MM.1S (cell line): ENCODE data around the gene TRAM2.

Experiments used
- DNase-seq: peaks from one replicate; pipeline ENCODE4 v3.0.0-alpha.2; 2015
- H2AFZ ChIP-seq: fragments of 300-600 bp; sonication (generic); 2 replicates; pipeline ENCODE4 v1.6.0; 2016; ENCODE audit warnings: antibody characterized with exemption, low read length
- H3F3A ChIP-seq: fragments of 300-600 bp; sonication (generic); 2 replicates; pipeline ENCODE4 v1.6.1; 2016; ENCODE audit warnings: mild to moderate bottlenecking, antibody characterized with exemption, low read length, moderate library complexity, mixed read lengths; ENCODE audit not compliant: insufficient read depth
- H3K27ac ChIP-seq: fragments of 300-600 bp; sonication (generic); 2 replicates; pipeline ENCODE4 v1.5.1; 2016; ENCODE audit warnings: mild to moderate bottlenecking, low read length
- H3K27me3 ChIP-seq: fragments of 300-600 bp; sonication (generic); replicated peaks from 2 replicates; pipeline ENCODE4 v1.6.0; 2016; ENCODE audit warnings: low read length; ENCODE audit not compliant: insufficient read depth
- H3K36me3 ChIP-seq: fragments of 300-600 bp; sonication (generic); replicated peaks from 2 replicates; pipeline ENCODE4 v1.6.1; 2016; ENCODE audit warnings: mild to moderate bottlenecking, low read length, mixed read lengths; ENCODE audit not compliant: insufficient read depth
- H3K4me1 ChIP-seq: fragments of 300-600 bp; sonication (generic); 2 replicates; pipeline ENCODE4 v1.6.1; 2016; ENCODE audit warnings: low read length, mixed read lengths
- H3K4me2 ChIP-seq: fragments of 300-600 bp; sonication (generic); 2 replicates; pipeline ENCODE4 v1.6.0; 2016; ENCODE audit warnings: low read depth, low read length
- H3K4me3 ChIP-seq: fragments of 300-600 bp; sonication (generic); 2 replicates; pipeline ENCODE4 v1.5.1; 2016; ENCODE audit warnings: low read length, mixed read lengths
- H3K79me2 ChIP-seq: fragments of 300-600 bp; sonication (generic); 2 replicates; pipeline ENCODE4 v1.6.1; 2016; ENCODE audit warnings: mixed run types, low read length, mixed read lengths
- H3K9ac ChIP-seq: fragments of 300-600 bp; sonication (generic); 2 replicates; pipeline ENCODE4 v1.6.1; 2016; ENCODE audit warnings: low read length, mixed read lengths
- H3K9me2 ChIP-seq: fragments of 300-600 bp; sonication (generic); replicated peaks from 2 replicates; pipeline ENCODE4 v1.6.1; 2016; ENCODE audit warnings: mild to moderate bottlenecking, low read length, mixed read lengths; ENCODE audit not compliant: insufficient read depth
- H3K9me3 ChIP-seq: fragments of 300-600 bp; sonication (generic); replicated peaks from 2 replicates; pipeline ENCODE4 v1.6.1; 2016; ENCODE audit warnings: mild to moderate bottlenecking, low read length, mixed read lengths; ENCODE audit not compliant: insufficient read depth
- H4K20me1 ChIP-seq: fragments of 300-600 bp; sonication (generic); 2 replicates; pipeline ENCODE4 v1.6.1; 2016; ENCODE audit warnings: mild to moderate bottlenecking, low read length, moderate library complexity, mixed read lengths; ENCODE audit not compliant: insufficient read depth
- EZH2 ChIP-seq: fragments of 300-600 bp; sonication (generic); optimal IDR thresholded peaks from 2 replicates; pipeline ENCODE3; 2017; ENCODE audit warnings: low read depth, mild to moderate bottlenecking, antibody characterized with exemption, low read length, mixed read lengths
- EZH2phosphoT487 ChIP-seq: fragments of 300-600 bp; sonication (generic); IDR thresholded peaks from 2 replicates; pipeline ENCODE4 v1.6.1; 2018; ENCODE audit warnings: antibody characterized with exemption, low read length
- TF ChIP-seq, protein P1 (sequence below): fragments of 300-600 bp; sonication (generic); IDR thresholded peaks from 2 replicates; pipeline ENCODE4 v1.5.1; 2016; ENCODE audit warnings: antibody characterized with exemption, low read length, mixed read lengths

Gene TRAM2

DNA sequence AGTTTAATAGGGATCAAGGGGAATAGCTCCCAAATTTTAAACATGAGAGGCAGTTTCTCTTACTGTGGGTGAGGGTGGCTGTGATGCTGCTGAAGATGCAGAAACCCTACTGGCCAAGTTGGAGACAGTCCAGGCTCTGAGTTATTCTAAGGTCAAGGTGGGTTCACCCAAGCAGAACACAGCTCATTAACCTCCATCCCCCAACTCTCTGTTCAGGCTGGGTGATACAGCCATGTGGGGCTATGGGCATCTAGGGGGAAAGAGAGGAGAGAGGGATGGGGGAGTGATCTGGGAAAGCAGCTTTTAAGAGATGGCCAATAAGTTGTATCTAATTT is 18.9 kb upstream of the TRAM2 start:
- no peaks in the 10 kb centered on the region for H3K9me3 ChIP-seq
- H3K4me2 ChIP-seq = no peak overlapping the region
- no peaks in the 10 kb centered on the region for H3K36me3 ChIP-seq
- no peak for DNase-seq
- H3K4me3 ChIP-seq = no peak overlapping the region
- H3K9ac ChIP-seq = no peak overlapping the region
- no peaks in the 10 kb centered on the region for H4K20me1 ChIP-seq
- H3K27ac ChIP-seq = no peak overlapping the region
- H3K27me3 ChIP-seq = no peaks in the 10 kb centered on the region
- no peaks in the 10 kb centered on the region for H3F3A ChIP-seq
- H3K9me2 ChIP-seq = no peaks in the 10 kb centered on the region
- peaks cover 15% of the 10 kb centered on the region for H3K4me1 ChIP-seq
- no peak overlapping the region for H2AFZ ChIP-seq
- TF ChIP-seq EZH2 (no peak), EZH2phosphoT487 (no peak)
- TF ChIP-seq, protein P1, sequence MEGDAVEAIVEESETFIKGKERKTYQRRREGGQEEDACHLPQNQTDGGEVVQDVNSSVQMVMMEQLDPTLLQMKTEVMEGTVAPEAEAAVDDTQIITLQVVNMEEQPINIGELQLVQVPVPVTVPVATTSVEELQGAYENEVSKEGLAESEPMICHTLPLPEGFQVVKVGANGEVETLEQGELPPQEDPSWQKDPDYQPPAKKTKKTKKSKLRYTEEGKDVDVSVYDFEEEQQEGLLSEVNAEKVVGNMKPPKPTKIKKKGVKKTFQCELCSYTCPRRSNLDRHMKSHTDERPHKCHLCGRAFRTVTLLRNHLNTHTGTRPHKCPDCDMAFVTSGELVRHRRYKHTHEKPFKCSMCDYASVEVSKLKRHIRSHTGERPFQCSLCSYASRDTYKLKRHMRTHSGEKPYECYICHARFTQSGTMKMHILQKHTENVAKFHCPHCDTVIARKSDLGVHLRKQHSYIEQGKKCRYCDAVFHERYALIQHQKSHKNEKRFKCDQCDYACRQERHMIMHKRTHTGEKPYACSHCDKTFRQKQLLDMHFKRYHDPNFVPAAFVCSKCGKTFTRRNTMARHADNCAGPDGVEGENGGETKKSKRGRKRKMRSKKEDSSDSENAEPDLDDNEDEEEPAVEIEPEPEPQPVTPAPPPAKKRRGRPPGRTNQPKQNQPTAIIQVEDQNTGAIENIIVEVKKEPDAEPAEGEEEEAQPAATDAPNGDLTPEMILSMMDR = no peak
- no peaks in the 10 kb centered on the region for H3K79me2 ChIP-seq

GRCh38 chr6:52595000-52595795 is 18.3 kb upstream of the TRAM2 start:
- Histone ChIP-seq H3K9me3 (no peaks in the 10 kb centered on the region), H3F3A (no peaks in the 10 kb centered on the region), H3K9me2 (no peaks in the 10 kb centered on the region), H3K4me3 (no peak overlapping the region), H3K36me3 (no peaks in the 10 kb centered on the region), H3K4me1 (peaks cover 15% of the 10 kb centered on the region), H3K4me2 (peak overlapping the region; percentile 10; the same call in 1 of the 2 replicates), H3K79me2 (no peaks in the 10 kb centered on the region), H2AFZ (peak overlapping the region; percentile 36; the same call in 1 of the 2 replicates), H3K9ac (no peak overlapping the region), H3K27ac (no peak overlapping the region), H3K27me3 (no peaks in the 10 kb centered on the region), H4K20me1 (no peaks in the 10 kb centered on the region)
- no peak for DNase-seq
- TF ChIP-seq, protein P1 = no peak
- TF ChIP-seq EZH2 (no peak), EZH2phosphoT487 (no peak)

GRCh38 chr6:52594221-52594620 is 17.4 kb upstream of the TRAM2 start:
- Histone ChIP-seq H3K9ac (no peak overlapping the region), H3K4me2 (no peak overlapping the region), H4K20me1 (no peaks in the 10 kb centered on the region), H3K27ac (no peak overlapping the region), H3K36me3 (no peaks in the 10 kb centered on the region), H3F3A (no peaks in the 10 kb centered on the region), H2AFZ (no peak overlapping the region), H3K9me2 (no peaks in the 10 kb centered on the region), H3K79me2 (no peaks in the 10 kb centered on the region), H3K4me1 (peaks cover 15% of the 10 kb centered on the region), H3K9me3 (no peaks in the 10 kb centered on the region), H3K4me3 (no peak overlapping the region), H3K27me3 (no peaks in the 10 kb centered on the region)
- DNase-seq = no peak
- TF ChIP-seq, protein P1 = no peak
- TF ChIP-seq EZH2 = no peak
- no peak for TF ChIP-seq EZH2phosphoT487
